ENCODE data around the gene ASB10. TPM values are rescaled to one million over a fixed set of nuclear protein-coding genes. Genes with fewer than 3 reads are reported as not detected.

ASB10 gene
- not detected in 5 replicates for total RNA-seq (2022; extraction: Qiagen RNA extraction; ENCODE audit: low read depth)

GRCh38 chr7:151186640-151187408 is at the start of gene ASB10:
Gene ASB10, minus strand, starts transcription at chr7:151187250. Its CDS starts 120 bp downstream, at chr7:151187130.

DNA sequence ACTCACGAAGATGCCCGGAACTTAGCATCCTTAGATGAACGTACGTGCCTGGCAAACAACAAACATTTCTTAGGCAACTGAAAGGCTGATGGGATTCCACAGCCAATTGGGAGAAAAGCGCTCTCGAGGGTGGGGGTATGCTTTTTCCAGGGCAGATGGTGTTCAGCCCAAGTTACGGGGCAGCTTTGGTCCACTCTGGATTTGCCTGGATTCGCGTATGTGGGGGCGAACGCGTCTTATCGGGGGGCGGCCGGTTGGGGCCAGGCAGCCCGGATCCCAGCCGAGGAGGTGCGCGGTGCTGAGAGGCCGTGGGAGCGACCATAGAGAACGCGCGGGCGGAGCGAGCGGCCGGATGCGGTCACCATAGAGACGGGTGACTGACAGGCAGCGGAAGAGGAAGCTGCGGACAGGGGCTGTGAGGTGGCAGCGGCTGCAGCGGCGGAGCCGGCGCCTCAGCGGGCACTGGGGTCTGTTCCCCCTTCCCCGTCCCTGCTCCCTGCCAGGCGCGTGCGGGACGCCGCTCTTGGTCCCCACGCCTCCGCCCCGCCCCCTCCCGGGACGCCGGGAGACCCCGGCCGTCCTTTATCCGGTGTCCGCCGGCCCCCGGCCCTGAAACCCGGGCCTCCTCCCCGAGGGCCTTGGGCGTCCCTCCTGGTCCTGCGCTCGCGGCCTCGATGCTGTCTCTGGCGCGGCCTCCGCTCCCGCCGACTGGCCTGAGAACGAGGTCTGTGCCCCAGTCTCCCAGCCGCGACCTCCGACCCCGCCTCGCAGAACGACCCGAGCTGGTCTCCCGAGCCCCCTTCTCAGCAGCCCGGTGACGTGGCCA is 45.3 kb upstream of the ASB10 start, which contains the start of gene CHPF2:
Gene CHPF2 (plus strand): TSS at position 393 of the 826 bp plus-strand sequence. CDS start 1,529 bp downstream, outside the sequence.

GRCh38 chr7:151226875-151227782 is 40.1 kb upstream of the ASB10 start, which contains the start of gene ABCF2:
Gene ABCF2, minus strand, starts transcription at chr7:151227205. Its CDS starts 747 bp downstream, at chr7:151226458.

DNA sequence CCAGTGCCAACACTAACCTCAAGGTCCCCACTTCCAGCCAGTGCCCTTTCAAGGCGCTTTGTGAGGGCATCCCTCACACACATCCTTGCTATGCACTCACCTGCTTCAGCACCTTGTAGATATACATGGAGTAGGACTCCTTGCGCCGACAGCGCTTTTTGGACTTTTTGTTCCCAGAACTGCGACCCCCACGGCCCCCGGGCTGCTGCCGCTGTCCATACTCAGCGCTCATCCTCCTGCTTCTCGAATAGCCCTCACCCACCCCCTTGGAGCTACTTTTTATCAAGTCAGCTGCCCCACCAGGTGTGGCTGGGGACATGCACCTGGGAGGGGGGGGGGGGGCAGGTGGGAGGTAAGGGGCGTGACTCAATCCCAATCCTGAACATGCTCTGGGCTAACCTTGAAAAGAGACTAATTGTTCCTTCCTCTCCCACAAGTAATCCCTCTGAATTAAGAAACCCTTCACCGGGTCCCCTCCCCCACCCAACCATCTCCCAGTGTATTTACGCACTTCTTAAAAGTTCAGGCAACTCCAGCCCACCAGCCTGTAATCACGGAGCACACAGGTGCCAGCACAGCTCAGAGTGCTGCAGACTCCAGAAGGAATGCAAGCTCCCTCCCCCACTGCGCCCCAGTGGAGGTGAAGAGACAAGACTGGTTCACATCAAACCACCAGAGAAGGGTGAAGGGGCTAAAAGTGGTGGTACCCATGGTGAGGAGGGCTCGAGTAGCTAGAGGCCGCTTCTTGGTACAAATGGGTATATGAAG is 23.2 kb upstream of the ASB10 start, which contains the start of gene H2BK1:
Gene H2BK1 (minus strand): TSS at position 402 of the 768 bp plus-strand sequence. CDS start 170 bp downstream, at position 232.

DNA sequence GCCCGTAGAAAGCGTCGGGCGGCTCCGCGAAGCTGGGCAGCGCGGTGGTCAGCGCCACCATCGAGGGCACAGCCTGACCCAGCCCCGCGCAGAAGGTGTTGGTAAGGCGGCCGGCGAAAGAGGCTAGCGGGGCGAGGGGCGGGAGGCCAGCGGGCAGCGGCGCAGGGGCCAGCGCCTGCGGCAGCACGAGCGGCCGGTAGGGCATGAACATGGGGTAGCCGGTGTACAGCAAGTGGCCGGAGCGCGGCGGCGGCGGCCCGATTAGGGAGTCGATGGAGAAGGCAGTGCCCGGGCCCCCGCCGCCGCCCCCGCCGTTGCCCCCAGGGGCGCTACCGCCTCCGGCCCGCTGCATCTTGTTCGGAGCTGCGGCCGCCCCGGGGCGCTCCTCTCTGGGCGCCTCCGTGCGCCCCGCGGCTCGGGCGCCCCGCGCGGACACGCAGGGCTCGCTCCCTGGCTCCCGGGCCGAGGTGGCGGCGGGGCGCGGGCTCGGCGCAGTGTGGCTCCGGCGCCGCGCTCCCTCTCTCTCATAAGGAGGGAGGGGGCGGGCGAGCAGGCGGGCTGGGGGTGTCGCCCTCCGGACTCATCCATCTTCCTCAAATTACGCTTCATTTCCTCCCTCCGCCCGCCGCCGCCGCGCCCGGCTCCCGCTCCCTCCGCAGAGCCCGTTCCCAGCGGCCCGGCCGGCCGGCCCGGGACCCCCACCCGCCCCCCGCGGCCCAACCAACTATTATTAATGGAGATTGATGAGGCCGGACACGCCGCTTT is 19.7 kb downstream of the ASB10 start, which contains the start of gene GBX1:
Gene GBX1 (minus strand): TSS at position 498 of the 765 bp plus-strand sequence. CDS start 146 bp downstream, at position 352.

Other genes with a start within 250 kb of the ASB10 start
- gene KCNH2, start 208.9 kb downstream of the ASB10 start, total RNA-seq (2022; extraction: Qiagen RNA extraction; ENCODE audit: low read depth) = 0.35 to 0.51 TPM (median 0.44 TPM) in 5 replicates
- gene NOS3, start 196.2 kb downstream of the ASB10 start, total RNA-seq (2022; extraction: Qiagen RNA extraction; ENCODE audit: low read depth) = 0.17 to 0.49 TPM (median 0.26 TPM) in 5 replicates
- 0.14 to 0.84 TPM (median 0.60 TPM) in 5 replicates for gene ATG9B, start 162.8 kb downstream of the ASB10 start, total RNA-seq (2022; extraction: Qiagen RNA extraction; ENCODE audit: low read depth)
- gene ABCB8, start 158.8 kb downstream of the ASB10 start, total RNA-seq (2022; extraction: Qiagen RNA extraction; ENCODE audit: low read depth) = 37.6 to 53.7 TPM (median 49.4 TPM) in 5 replicates
- gene ASIC3, start 138.7 kb downstream of the ASB10 start, total RNA-seq (2022; extraction: Qiagen RNA extraction; ENCODE audit: low read depth) = 7.5 to 13.1 TPM (median 10.6 TPM) in 5 replicates
- 31.5 to 33.1 TPM (median 32.4 TPM) in 5 replicates for gene CDK5, start 129.4 kb downstream of the ASB10 start, total RNA-seq (2022; extraction: Qiagen RNA extraction; ENCODE audit: low read depth)
- gene SLC4A2, start 127.7 kb downstream of the ASB10 start, total RNA-seq (2022; extraction: Qiagen RNA extraction; ENCODE audit: low read depth) = 206 to 317 TPM (median 271 TPM) in 5 replicates
- gene FASTK, start 106.4 kb downstream of the ASB10 start, total RNA-seq (2022; extraction: Qiagen RNA extraction; ENCODE audit: low read depth) = 51.3 to 84.8 TPM (median 73.9 TPM) in 5 replicates
- gene TMUB1, start 103.8 kb downstream of the ASB10 start, total RNA-seq (2022; extraction: Qiagen RNA extraction; ENCODE audit: low read depth) = 34.7 to 58.3 TPM (median 48.2 TPM) in 5 replicates
- 62.0 to 72.4 TPM (median 67.1 TPM) in 5 replicates for gene AGAP3, start 100.8 kb downstream of the ASB10 start, total RNA-seq (2022; extraction: Qiagen RNA extraction; ENCODE audit: low read depth)
- 0.18 TPM in 1 of 5 replicates, not detected in the others for gene GBX1, start 19.6 kb downstream of the ASB10 start, total RNA-seq (2022; extraction: Qiagen RNA extraction; ENCODE audit: low read depth)
- not detected in 5 replicates for gene H2BK1, start 23.2 kb upstream of the ASB10 start, total RNA-seq (2022; extraction: Qiagen RNA extraction; ENCODE audit: low read depth)
- 65.3 to 71.7 TPM (median 70.5 TPM) in 5 replicates for gene ABCF2, start 40.0 kb upstream of the ASB10 start, total RNA-seq (2022; extraction: Qiagen RNA extraction; ENCODE audit: low read depth)
- 43.2 to 52.5 TPM (median 47.1 TPM) in 5 replicates for gene CHPF2, start 45.2 kb upstream of the ASB10 start, total RNA-seq (2022; extraction: Qiagen RNA extraction; ENCODE audit: low read depth)
- 7.9 to 12.4 TPM (median 10.5 TPM) in 5 replicates for gene SMARCD3, start 61.4 kb upstream of the ASB10 start, total RNA-seq (2022; extraction: Qiagen RNA extraction; ENCODE audit: low read depth)
- 36.4 to 41.6 TPM (median 39.4 TPM) in 5 replicates for gene NUB1, start 154.6 kb upstream of the ASB10 start, total RNA-seq (2022; extraction: Qiagen RNA extraction; ENCODE audit: low read depth)
- gene WDR86, start 222.8 kb upstream of the ASB10 start, total RNA-seq (2022; extraction: Qiagen RNA extraction; ENCODE audit: low read depth) = 0.07 to 0.20 TPM (median 0.13 TPM) in 4 of 5 replicates, not detected in the other